ENCODE measurements around the gene SMC6.

The SMC6 gene

GRCh38 chr2:17652681-17653394, 100.8 kb downstream of the SMC6 start:
- no peak for DNase-seq (ENCODE audit: low read depth in 2 of 3, low spot score in 2 of 3)

GRCh38 chr2:17649026-17649425, 104.6 kb downstream of the SMC6 start:
- DNase-seq (ENCODE audit: low read depth in 2 of 3, low spot score in 2 of 3): no peak

GRCh38 chr2:17648581-17648980, 105.0 kb downstream of the SMC6 start:
- DNase-seq (ENCODE audit: low read depth in 2 of 3, low spot score in 2 of 3): no peak

- no peak for DNase-seq (ENCODE audit: low read depth in 2 of 3, low spot score in 2 of 3)
Measured at GRCh38 chr2:17646838-17647701, 106.5 kb downstream of the SMC6 start.

- no peak for DNase-seq (ENCODE audit: low read depth in 2 of 3, low spot score in 2 of 3)
Measured at GRCh38 chr2:17646081-17646554, 107.5 kb downstream of the SMC6 start.

- DNase-seq (ENCODE audit: low read depth in 2 of 3, low spot score in 2 of 3): no peak
Measured at GRCh38 chr2:17644997-17645720, 108.5 kb downstream of the SMC6 start.

GRCh38 chr2:17643031-17643615, 110.5 kb downstream of the SMC6 start:
- DNase-seq (ENCODE audit: low read depth in 2 of 3, low spot score in 2 of 3): no peak

GRCh38 chr2:17640406-17640805, 113.2 kb downstream of the SMC6 start:
- no peak for DNase-seq (ENCODE audit: low read depth in 2 of 3, low spot score in 2 of 3)

GRCh38 chr2:17638196-17638743, 115.3 kb downstream of the SMC6 start:
- DNase-seq (ENCODE audit: low read depth in 2 of 3, low spot score in 2 of 3): no peak

- no peak for DNase-seq (ENCODE audit: low read depth in 2 of 3, low spot score in 2 of 3)
Measured at GRCh38 chr2:17637131-17637906, 116.3 kb downstream of the SMC6 start.

- no peak for DNase-seq (ENCODE audit: low read depth in 2 of 3, low spot score in 2 of 3)
Measured at GRCh38 chr2:17636257-17636656, 117.4 kb downstream of the SMC6 start.

GRCh38 chr2:17634997-17635396, 118.6 kb downstream of the SMC6 start:
- DNase-seq (ENCODE audit: low read depth in 2 of 3, low spot score in 2 of 3): no peak

- DNase-seq (ENCODE audit: low read depth in 2 of 3, low spot score in 2 of 3): no peak
Measured at GRCh38 chr2:17630089-17630488, 123.5 kb downstream of the SMC6 start.

GRCh38 chr2:17628349-17629261, 125.0 kb downstream of the SMC6 start:
- DNase-seq (ENCODE audit: low read depth in 2 of 3, low spot score in 2 of 3): no peak

- no peak for DNase-seq (ENCODE audit: low read depth in 2 of 3, low spot score in 2 of 3)
Measured at GRCh38 chr2:17627434-17627833, 126.2 kb downstream of the SMC6 start.

- no peak for DNase-seq (ENCODE audit: low read depth in 2 of 3, low spot score in 2 of 3)
Measured at GRCh38 chr2:17626986-17627385, 126.6 kb downstream of the SMC6 start.

GRCh38 chr2:17625446-17625845, 128.2 kb downstream of the SMC6 start:
- DNase-seq (ENCODE audit: low read depth in 2 of 3, low spot score in 2 of 3): no peak

- DNase-seq (ENCODE audit: low read depth in 2 of 3, low spot score in 2 of 3): no peak
Measured at GRCh38 chr2:17621781-17622180, 131.8 kb downstream of the SMC6 start.

- DNase-seq (ENCODE audit: low read depth in 2 of 3, low spot score in 2 of 3): no peak
Measured at GRCh38 chr2:17620841-17621240, 132.8 kb downstream of the SMC6 start.
